Esophagus muscularis mucosa (tissue), 4 donors: ENCODE results near the gene MIPOL1. TPM values are rescaled to one million over a fixed set of nuclear protein-coding genes. Genes with fewer than 3 reads are reported as not detected.
"Not testable (repeated sequence)": the region's sequence is repeated elsewhere in the genome, so short reads cannot be mapped to it uniquely, and the experiment has no call there.

ENCODE experiments used
- DNase-seq: peaks from one replicate; pipeline ENCODE4 v3.0.0-alpha.2; 2017; ENCODE audit errors: extremely low spot score
- H3K27ac ChIP-seq, 4 donors: fragments of 200-600 bp; sonication (generic); replicated peaks in 1 of 4; 1 replicate in 3 of 4; 2 replicates in 1 of 4; pipeline ENCODE4 v1.5.1; 2016 to 2019; ENCODE audit warnings: mild to moderate bottlenecking in 1 of 4
- H3K27me3 ChIP-seq, 4 donors: fragments of 200-600 bp; sonication (generic); one replicate each; pipeline versions ENCODE4 v1.5.1 to v1.6.0; 2016 to 2019
- H3K36me3 ChIP-seq, 4 donors: fragments of 200-600 bp; sonication (generic); one replicate each; pipeline ENCODE4 v1.5.1; 2016 to 2019
- H3K4me1 ChIP-seq, 4 donors: fragments of 200-600 bp; sonication (generic); one replicate each; pipeline ENCODE4 v1.5.1; 2016 to 2019
- H3K4me3 ChIP-seq, 4 donors: fragments of 200-600 bp; sonication (generic); 1 replicate in 2 of 4; 2 replicates in 2 of 4; pipeline ENCODE4 v1.5.1; 2016 to 2019; ENCODE audit warnings: mild to moderate bottlenecking in 4 of 4, moderate library complexity in 1 of 4
- H3K9me3 ChIP-seq, 4 donors: fragments of 200-600 bp; sonication (generic); 1 replicate in 3 of 4; 2 replicates in 1 of 4; pipeline ENCODE4 v1.5.1; 2016 to 2019
- EP300 ChIP-seq: sonication (generic); formaldehyde crosslinking; IDR thresholded peaks from one replicate; pipeline ENCODE4 v1.6.1; 2017; ENCODE audit warnings: antibody characterized with exemption
- POLR2A ChIP-seq: fragments of 450-650 bp; IDR thresholded peaks from one replicate; pipeline ENCODE4 v1.6.1; 2017; ENCODE audit warnings: antibody characterized with exemption, moderate library complexity, mild to moderate bottlenecking, low read depth
- POLR2AphosphoS5 ChIP-seq, 2 donors: sonication (generic); formaldehyde crosslinking; IDR thresholded peaks; one replicate each; pipeline ENCODE4 v1.6.1; 2017; ENCODE audit warnings: antibody characterized with exemption in 2 of 2
- WGBS: methylation state at CpG from one replicate; pipeline ENCODE4 v1.1.5; 2018; 5-methylcytosine and 5-hydroxymethylcytosine counted together
- intact Hi-C: fragments of 100-400 bp; cut with DNase I; formaldehyde crosslinking; loops from one replicate; pipeline ENCODE4 v1.15.1; 2023
- total RNA-seq, 4 donors: library from RNA; depleted of rRNA; stranded (reverse); fragments of >200 nt; gene quantifications; one replicate each; pipeline versions ENCODE4 v1.1.0 to v1.2.1, GENCODE V29; 2016
- TF ChIP-seq, protein P1 (sequence below), 3 experiments: fragments of 200-600 bp in 2 of 3; fragments of 450-650 bp in 1 of 3; sonication (generic) in 2 of 3; IDR thresholded peaks; one replicate each; pipeline ENCODE4 v1.5.1; 2017 to 2019; ENCODE audit warnings: antibody characterized with exemption in 3 of 3, mild to moderate bottlenecking in 2 of 3, moderate library complexity in 1 of 3

Gene MIPOL1
- total RNA-seq, 4 donors from 2014 or later: 6.5 to 21.2 (median 10.4) TPM

DNA sequence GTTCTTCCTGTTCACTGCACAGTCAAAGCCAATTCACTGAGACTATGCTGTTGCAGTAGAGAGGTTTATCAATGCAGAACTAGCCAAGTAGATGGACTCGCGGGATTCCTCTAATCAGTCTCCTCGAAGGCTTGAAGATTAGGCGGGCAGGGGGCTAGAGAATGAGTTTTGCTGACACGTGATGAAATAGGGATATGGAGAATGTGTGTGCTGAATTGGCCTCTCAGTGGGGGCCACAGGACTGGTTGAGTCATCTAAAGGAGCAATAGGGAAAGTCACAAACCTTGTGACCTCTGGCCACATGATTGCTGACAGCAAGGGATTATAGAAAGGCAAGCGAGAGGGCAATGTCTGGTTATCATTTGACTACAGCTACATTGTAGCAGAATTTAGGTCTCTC is 12.7 kb downstream of the MIPOL1 start:
- H3K36me3 ChIP-seq: peaks cover 0 to 3% (median 0%) of the 10 kb centered on the region in 4 donors
- intact Hi-C loops: no loop called here
- no peaks in the 10 kb centered on the region for H3K4me1 ChIP-seq
- TF ChIP-seq EP300 (no peak), POLR2AphosphoS5 (IDR thresholded peaks at IDR 0.05) (no peak), POLR2A (no peak)
- TF ChIP-seq, protein P1, sequence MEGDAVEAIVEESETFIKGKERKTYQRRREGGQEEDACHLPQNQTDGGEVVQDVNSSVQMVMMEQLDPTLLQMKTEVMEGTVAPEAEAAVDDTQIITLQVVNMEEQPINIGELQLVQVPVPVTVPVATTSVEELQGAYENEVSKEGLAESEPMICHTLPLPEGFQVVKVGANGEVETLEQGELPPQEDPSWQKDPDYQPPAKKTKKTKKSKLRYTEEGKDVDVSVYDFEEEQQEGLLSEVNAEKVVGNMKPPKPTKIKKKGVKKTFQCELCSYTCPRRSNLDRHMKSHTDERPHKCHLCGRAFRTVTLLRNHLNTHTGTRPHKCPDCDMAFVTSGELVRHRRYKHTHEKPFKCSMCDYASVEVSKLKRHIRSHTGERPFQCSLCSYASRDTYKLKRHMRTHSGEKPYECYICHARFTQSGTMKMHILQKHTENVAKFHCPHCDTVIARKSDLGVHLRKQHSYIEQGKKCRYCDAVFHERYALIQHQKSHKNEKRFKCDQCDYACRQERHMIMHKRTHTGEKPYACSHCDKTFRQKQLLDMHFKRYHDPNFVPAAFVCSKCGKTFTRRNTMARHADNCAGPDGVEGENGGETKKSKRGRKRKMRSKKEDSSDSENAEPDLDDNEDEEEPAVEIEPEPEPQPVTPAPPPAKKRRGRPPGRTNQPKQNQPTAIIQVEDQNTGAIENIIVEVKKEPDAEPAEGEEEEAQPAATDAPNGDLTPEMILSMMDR (IDR thresholded peaks at IDR 0.05): no peak
- no peak overlapping the region for H3K4me3 ChIP-seq
- H3K27ac ChIP-seq: no peak overlapping the region
- H3K9me3 ChIP-seq: peaks cover 0 to 8% (median 0%) of the 10 kb centered on the region in 4 donors
- H3K27me3 ChIP-seq: no peaks in the 10 kb centered on the region
- no peak for DNase-seq
- WGBS: 98% methylated on average over 6 of the region's 6 CpGs

DNA sequence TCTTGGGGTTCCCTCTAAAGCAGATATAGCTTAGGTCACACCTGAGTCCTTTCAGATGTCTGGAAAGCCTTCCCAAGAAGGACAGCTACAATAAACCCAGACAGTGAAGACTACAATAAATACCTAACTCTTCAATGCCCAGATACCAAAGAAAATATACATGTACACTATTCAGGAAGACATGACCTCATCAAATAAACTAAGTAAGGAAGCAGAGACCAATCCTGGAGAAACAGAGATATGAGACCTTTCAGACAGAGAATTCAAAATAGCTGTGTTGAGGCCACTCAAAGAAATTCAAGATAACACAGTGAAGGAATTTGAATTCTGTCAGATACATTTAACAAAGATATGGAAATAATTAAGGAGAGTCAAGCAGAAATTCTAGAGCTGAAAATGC is 15.3 kb downstream of the MIPOL1 start:
- intact Hi-C loops: no loop called here
- H3K27me3 ChIP-seq: no peaks in the 10 kb centered on the region
- H3K4me3 ChIP-seq: no peak overlapping the region
- no peaks in the 10 kb centered on the region for H3K9me3 ChIP-seq
- TF ChIP-seq EP300 (no peak), POLR2A (no peak), POLR2AphosphoS5 (IDR thresholded peaks at IDR 0.05) (no peak)
- TF ChIP-seq, protein P1 (IDR thresholded peaks at IDR 0.05): no peak
- peaks cover 0 to 3% (median 0%) of the 10 kb centered on the region in 4 donors for H3K36me3 ChIP-seq
- no peak overlapping the region for H3K27ac ChIP-seq
- H3K4me1 ChIP-seq: no peaks in the 10 kb centered on the region
- no peak for DNase-seq

DNA sequence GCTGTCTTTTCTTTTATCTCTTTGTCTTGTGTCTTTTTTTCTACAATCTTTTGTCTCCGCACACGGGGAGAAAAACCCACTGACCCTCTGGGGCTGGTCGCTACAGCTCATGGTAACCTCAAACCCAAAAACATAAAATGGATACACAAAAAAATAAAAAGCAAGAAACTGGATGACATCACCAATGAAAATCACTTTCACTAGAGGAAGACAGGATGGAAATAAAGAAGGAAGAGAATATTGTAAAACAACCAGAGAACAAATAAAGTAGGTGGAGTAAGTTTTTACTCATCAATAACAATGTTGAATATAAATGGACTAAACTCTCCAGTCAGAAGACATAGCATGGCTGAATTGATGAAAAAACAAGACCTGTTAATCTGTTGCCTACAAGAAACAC is 17.6 kb downstream of the MIPOL1 start:
- Histone ChIP-seq H3K4me1 (no peaks in the 10 kb centered on the region), H3K27ac (no peak overlapping the region), H3K4me3 (no peak overlapping the region), H3K27me3 (no peaks in the 10 kb centered on the region), H3K36me3 (peaks cover 0 to 3% (median 0%) of the 10 kb centered on the region in 4 donors), H3K9me3 (no peaks in the 10 kb centered on the region)
- WGBS: 95% methylated on average over 3 of the region's 3 CpGs
- TF ChIP-seq POLR2A: no peak
- TF ChIP-seq POLR2AphosphoS5 (IDR thresholded peaks at IDR 0.05): no peak
- no peak for TF ChIP-seq EP300
- TF ChIP-seq, protein P1 (IDR thresholded peaks at IDR 0.05): no peak
- no peak for DNase-seq
- intact Hi-C loops: no loop called here

DNA sequence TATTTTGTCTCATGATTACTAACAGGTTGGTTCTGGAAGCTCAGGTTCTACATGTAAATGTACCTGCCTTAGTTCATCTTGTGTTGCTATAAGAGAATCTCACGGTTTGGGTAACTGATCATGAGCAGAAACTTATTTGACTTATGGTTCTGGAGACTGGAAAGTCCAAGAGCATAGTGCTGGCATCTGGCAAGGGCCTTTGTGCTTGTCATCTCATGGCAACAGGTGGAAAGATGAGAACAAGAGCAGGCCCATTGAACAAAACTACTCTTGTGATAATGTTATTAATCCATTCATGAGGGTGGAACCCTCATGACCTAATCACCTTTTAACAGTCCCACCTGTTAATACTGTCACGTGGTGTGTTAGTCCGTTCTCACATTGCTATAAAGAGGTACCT is 23.3 kb downstream of the MIPOL1 start:
- Histone ChIP-seq H3K27ac (no peak overlapping the region), H3K4me3 (no peak overlapping the region), H3K9me3 (peaks cover 0 to 4% (median 0%) of the 10 kb centered on the region in 4 donors), H3K27me3 (no peaks in the 10 kb centered on the region), H3K4me1 (peaks cover 0 to 3% (median 0%) of the 10 kb centered on the region in 4 donors), H3K36me3 (peaks cover 0 to 4% (median 0%) of the 10 kb centered on the region in 4 donors)
- intact Hi-C loops: no loop called here
- WGBS: 99% methylated on average over 3 of the region's 3 CpGs
- TF ChIP-seq EP300 (no peak), POLR2AphosphoS5 (IDR thresholded peaks at IDR 0.05) (no peak), POLR2A (no peak)
- TF ChIP-seq, protein P1 (IDR thresholded peaks at IDR 0.05): no peak
- no peak for DNase-seq

DNA sequence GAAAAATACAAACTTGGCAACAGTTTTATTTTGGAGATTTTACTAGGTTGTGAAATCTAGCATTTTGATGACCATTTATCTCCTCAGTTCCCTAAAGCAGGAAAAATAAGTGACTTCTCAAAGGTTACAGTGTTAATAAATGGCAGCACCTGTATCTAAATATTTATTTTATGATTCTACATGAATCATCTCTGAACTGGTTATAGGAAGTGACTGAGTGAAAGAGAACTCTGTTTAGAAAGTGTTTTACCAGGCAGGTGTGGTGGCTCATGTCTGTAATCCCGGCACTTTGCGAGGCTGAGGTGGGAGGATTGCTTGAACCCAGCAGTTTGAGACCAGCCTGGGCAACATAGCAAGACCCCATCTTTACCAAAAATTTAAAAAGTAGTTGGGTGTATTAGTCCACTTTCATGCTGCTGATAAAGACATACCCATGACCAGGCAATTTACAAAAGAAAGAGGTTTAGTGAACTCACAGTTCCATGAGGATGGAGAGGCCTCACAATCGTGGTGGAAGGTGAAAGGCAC is 26.3 kb downstream of the MIPOL1 start:
- Histone ChIP-seq H3K4me3 (no peak overlapping the region), H3K27me3 (no peaks in the 10 kb centered on the region), H3K27ac (no peak overlapping the region), H3K9me3 (peaks cover 0 to 4% (median 0%) of the 10 kb centered on the region in 4 donors), H3K36me3 (peaks cover 0 to 4% (median 0%) of the 10 kb centered on the region in 4 donors), H3K4me1 (peaks cover 0 to 3% (median 0%) of the 10 kb centered on the region in 4 donors)
- intact Hi-C loops: no loop called here
- TF ChIP-seq, protein P1 (IDR thresholded peaks at IDR 0.05): no peak
- TF ChIP-seq EP300 (no peak), POLR2A (no peak), POLR2AphosphoS5 (IDR thresholded peaks at IDR 0.05) (no peak)
- DNase-seq: no peak
- WGBS: 79% methylated on average over 3 of the region's 3 CpGs

DNA sequence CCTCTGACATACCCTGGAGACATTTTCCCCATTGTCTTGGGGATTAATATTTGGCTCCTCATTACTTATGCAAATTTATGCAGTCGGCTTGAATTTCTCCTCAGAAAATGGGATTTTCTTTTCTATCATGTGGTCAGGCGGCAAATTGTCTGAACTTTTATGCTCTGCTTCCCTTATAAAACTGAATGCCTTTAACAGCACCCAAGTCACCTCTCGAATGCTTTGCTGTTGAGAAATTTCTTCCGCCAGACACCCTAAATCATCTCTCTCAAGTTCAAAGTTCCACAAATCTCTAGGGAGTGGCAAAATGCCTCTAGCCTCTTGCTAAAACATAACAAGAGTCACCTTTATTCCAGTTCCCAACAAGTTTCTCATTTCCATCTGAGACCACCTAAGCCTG is 27.9 kb downstream of the MIPOL1 start:
- H3K4me1 ChIP-seq, DNase-seq, H3K4me3 ChIP-seq, H3K9me3 ChIP-seq, H3K27me3 ChIP-seq, H3K27ac ChIP-seq, H3K36me3 ChIP-seq, intact Hi-C loops: not testable (repeated sequence)
- WGBS: 95% methylated on average over 4 of the region's 4 CpGs
